Inflammatory macrophage treated with lipopolysaccharide for 1 hour (primary cell): ENCODE measurements around the gene PKNOX2.
A peak's percentile ranks its signal among the peaks of the same experiment; 100 is the strongest.

Experiments
- DNase-seq, 2 donors: peaks; one replicate each; pipeline ENCODE4 v3.0.0-alpha.2; 2020 to 2022

Gene PKNOX2

DNA sequence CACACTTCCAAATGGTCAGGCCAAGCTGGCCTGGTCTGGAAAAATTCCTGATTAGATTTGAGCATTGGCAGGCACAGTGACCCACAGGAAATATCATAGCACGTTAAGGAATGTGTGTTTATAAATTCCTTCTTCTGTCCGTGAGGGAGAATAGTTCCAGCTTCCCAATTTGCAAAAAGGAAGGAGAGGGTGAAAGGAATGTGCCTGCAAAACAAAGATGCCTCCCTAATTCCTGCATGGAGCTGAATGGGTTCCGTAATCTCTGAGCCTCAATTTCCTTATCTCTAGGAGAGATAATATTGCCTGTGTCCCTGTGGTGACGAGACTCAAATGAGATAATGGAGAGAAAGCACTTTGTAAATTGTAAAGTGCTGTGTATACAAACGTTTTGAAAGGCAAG lies 226.4 kb downstream of the PKNOX2 start:
- DNase-seq: no peak

DNA sequence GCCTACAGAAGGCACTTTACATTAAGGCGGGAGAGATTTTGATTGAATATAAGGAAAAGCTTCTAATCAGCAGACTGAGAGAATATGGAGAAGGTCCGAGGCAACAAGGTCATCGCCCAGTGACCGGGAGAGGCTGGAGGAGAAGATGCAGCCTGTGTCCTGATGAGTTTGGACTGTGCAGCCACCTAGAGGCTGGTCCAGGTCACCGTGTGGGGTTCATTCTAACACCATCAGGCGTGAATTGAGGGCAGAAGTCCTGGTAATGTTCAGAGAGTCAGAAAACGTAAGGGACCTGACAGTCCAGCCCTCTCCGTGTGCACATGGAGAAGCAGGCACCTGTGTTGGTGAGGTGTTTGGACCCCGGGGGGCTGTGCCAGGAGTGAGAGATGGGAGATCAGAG lies 228.8 kb downstream of the PKNOX2 start:
- no peak for DNase-seq

DNA sequence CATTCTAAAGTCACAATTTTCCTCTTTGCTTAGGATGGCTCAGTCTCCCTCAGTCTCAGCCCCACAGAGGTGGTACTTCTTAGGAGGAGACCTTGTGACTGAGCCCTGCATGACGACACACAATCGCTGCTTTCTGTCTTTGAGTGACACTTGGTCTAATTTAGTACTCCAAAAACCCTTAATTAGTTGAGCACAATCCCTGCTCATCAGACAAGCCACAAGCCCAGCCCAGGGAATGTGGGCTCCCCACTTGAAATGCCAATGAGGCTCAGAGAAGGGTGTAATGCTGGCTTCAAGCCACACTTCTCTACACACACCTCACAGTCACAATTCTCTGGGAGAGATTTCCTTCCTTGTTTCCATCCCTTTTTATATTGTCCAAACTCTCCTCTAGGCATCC lies 229.7 kb downstream of the PKNOX2 start:
- DNase-seq: no peak

DNA sequence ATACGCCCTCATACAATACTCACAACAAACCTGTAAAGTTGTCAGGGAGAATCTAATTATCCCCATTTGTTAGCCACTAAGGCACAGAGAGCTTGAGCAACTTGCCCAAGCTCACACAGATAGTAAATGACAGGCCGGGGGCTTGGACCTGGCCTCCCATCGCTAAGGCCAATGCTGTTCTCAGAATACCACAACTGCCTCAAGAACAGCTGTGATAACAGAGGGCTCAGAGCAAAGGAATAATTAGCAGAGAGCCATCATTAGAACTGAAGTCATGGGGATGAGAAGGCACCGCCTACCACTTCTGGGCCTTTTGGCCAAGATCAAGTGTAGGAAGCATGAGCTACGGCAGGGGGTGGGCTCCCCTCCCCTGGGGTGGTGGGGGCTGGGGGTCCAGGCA lies 232.9 kb downstream of the PKNOX2 start:
- no peak for DNase-seq

DNA sequence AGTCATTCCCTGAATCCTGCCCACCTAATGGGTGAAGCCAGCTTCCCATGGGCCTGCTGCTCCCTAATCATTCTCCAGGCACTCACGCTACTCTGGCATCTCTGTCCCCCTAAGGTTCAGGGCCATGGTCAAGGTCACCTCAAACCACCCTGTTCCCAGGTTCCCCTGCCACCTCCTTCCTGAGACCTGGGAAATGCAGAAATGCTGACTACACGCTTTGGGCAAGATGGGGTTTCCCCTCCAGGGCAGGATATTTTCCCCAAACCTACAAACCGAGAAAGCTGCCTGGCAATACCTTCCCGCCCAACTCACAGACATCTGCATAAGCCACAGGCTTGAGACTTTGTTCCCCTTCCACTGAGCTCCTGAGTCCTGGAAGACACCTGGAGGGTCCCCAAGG lies 233.9 kb downstream of the PKNOX2 start:
- DNase-seq: no peak

DNA sequence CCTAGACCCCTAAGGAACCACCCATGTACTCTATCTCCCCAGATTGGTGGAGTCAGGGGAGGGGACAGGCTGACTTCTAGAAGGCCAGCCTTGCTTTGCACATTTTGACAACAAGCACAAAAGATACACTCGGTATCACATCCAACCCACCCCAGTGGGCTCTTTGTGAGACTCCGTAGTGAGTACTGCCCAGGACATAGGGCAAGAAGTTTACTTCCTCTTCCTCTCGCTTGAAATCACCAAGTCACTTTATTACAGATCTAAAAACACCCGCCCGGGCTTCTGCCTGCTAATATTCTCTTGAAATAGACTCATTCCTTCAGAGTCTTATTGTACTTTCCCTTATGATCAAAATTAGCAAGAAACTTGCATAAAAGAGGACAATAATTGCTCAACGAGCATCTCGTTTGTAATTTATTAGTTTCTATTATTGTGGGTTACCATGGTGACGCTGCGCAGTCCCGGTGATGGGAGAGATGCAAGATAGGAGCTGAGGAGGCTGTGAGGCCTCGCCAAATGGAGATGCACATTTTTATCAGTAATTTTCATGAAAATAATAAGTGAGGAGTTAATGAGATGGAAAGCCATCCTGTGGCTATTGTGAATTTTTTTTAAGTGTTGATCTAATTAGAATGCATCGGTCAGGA lies 234.6 kb downstream of the PKNOX2 start:
- no peak for DNase-seq

DNA sequence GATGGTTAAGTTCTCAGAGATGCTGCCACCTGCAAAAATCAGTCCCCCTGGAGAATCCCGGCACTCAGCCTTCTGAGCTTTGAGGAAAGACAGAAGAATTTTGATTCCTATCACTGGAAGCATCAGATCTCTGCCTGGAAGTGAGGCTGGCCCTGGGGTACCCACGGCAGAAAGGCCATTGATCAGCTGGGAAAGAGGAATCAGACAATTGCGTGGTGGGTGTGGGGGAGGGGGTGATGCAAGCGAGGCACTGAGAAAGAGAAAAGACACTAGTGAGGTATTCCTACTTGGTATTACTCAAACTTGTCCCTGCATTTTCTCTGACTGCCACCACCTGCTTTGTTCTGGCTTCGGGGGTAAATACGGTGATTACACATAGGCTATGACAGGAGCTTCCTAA lies 235.4 kb downstream of the PKNOX2 start:
- no peak for DNase-seq

DNA sequence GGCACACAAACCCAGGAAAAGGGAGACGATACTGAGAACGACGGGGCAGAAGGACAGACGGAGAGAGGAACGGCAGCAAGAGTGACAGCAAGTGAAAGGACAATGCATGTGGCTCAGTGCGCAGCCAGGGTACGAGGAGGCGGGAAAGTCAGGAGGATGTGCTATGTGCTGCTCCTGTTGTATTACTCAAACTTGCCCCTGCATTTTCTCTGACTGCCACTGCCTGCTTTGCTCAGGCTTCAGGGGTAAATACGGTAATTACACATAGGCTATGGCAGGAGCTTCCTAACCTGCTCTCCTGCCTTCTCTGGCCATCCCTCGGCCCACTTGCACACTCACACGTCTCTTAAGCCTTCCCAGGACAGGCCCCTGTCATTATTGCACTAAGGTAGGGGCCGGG lies 236.7 kb downstream of the PKNOX2 start:
- no peak for DNase-seq

DNA sequence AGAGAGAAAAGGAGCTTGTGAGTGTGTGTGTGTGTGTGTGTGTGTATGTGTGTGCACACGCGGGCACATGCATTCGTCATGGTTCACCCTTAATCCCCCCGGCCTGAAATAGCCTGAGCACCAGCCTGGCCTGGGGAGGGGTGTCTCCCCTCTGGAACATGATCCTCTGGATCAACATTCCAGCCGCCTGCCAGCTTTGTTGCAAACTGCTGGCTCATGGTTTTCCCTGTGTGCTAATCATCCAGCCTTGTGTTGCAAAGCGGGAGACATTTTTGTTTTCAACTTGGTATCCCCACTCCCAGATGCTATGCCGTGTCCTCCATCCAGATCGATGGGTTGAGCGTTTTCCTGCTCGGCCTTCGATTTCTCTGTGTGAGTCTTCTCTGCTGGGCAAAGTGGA lies 237.2 kb downstream of the PKNOX2 start:
- DNase-seq: no peak

DNA sequence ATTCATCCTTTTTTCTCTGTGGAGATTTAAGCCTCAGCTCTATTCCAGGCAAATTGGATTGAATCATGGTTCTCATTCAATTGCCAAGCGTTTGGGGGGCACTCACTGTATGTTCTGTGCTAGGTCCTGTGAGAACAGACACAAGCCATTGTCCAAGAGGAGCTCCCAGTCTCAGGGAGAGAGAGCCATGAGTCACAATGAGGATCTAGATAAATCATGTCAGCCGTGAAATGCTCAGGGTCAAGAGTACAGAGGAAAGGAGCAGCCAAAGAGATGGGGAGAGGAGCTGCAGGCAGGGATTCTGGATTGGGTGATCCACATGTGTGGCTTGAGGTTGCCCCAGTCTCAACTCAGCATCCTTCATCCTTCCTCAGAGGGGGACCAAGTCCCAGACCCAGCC lies 237.9 kb downstream of the PKNOX2 start:
- DNase-seq: no peak

DNA sequence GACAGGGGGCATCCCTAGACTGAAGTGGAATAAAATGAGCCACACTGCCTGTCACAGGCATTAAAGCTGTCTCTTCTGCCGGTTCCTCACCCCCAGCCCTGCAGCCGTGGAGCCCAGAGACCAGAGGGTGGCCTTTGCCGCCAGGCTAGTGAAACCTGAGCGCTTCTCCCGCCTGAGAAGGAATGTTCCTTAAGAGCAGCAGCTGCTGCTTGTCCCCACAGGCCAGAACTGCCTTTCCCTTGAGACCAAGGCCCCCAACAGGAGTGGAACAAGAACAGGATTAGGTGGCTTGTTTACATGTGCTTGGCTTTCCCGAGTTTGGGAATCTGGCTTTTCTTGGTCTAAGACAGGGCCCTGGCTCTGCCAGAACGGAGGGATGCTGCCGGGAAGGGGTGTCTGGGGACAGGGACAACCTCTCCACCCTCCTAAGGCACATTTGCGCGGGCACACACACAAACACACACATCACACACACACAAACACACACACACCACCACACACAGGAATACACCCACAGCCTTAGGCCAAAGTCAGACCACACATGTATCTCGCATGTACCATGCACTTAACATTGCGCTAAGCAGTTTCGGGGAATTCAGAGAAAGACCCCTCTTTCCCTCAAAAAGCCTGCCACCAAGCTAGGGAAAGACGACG lies 239.7 kb downstream of the PKNOX2 start:
- DNase-seq: no peak

DNA sequence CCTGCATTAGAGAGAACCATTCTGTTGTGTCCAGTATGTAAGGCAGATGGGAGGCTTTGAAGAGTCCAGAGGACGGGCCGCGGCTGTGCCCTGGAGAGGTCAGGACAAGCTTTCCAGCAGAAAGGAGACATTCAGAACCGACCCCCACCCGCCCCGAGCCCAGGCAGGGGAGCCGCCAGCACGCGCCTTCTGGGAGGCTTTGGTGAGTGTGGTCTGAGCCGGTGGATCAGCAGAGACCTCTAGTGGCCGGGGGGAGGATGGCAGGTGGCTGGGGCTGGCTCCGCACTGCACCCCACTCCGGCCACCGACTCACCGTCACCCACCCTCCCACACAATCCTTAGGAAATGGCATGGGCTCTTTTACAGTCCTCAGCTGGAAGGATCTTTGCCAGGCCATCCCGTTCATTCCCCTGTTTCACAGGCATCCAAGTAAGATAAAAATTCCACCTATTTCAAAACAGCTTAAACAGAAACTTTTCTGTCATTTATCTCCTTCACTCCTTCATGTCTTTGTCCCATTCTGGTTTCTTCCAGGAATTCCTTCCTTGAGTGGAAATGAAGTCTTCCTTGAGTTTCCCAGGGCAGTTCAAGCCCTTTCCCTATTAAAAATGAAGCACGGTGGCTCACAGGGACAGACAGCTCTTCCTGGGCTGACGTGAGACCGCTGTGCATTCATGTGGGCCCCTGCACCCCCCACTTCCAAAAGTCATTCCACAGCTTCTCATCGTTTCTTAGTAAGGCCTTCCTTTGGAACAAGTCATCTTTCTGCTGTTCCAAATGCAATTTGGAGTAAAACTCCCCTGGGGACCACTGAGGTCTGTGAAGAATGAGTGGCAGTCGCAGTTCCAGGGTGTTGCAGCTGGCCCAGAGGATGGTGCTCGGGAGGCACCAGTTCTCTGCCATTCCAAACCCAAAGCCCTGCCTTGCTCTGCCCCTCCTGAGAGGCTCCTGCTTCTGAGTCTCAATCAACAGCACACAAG lies 240.6 kb downstream of the PKNOX2 start:
- DNase-seq: peak; percentile 25 to 70

DNA sequence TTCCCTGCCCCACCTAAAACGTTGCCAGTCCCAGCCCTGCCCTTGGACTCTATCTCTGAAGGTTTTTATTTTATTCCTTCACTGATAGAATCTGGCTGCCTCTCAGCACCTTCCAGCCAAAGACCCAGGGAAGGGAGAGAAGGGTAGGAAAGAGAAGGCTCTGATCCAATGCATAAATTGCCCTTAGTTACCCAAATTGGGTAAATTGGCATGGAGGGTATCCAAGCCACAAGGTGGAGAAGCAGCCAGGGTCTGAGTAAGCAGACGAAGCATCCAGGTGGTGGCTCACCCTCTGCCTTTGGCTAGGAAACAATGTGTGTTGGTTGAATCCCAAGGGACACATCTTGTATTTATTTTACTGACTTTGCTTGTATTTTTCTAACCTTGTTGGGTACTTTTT lies 242.5 kb downstream of the PKNOX2 start:
- no peak for DNase-seq

DNA sequence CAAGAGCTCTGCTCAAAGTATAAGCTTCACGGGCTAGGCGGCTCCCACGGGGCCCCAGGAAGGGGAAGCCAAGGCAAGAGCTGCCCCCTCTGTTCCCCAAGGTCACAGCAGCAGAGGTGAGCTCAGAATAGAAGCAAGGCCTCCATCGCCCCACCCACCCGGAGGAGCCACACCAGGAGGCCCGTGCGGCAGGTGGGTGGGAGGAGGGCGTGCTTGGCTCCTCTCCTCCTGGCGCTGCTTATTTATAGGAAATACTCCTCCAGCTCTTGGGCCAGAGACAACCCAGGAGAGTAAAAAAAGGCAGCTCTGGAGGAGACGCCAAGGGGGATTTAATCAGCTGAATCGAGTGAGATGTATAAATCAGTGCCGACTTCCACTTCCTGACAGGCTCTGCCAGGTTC lies 243.8 kb downstream of the PKNOX2 start:
- DNase-seq: no peak

DNA sequence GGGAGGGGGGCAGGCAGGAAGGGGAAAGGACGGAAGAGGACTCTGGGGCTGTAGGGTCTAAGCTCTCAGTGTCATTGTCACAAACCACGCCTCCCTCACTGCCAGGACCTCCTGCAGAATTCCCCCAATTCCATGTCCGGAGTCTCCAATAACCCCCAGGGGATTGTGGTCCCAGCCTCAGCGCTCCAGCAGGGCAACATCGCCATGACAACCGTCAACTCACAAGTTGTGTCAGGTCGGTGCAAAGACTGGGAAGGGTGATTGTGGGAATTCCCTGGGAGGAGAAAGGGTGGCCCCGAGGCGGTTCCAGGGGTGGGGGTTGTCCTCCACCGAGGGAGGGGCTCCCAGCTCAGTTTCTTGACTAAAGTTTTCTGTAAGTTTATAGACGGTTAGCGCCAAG lies 245.5 kb downstream of the PKNOX2 start:
- no peak for DNase-seq

DNA sequence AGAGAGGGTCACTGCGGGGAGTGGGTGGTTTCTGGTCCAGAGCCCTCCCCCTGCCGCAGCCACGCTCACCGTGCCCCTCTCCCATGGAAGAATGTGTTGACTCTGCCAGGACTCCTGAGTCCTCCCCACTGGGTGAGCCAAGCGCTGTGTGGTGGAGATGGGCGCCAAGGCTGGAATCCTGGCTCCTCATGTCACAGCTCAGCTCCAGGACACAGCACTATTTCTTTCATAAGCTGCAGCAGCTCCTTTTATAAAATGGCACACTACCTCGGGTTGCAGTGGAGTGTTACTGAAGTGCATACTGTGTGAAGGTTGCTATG lies 247.6 kb downstream of the PKNOX2 start:
- DNase-seq: no peak

DNA sequence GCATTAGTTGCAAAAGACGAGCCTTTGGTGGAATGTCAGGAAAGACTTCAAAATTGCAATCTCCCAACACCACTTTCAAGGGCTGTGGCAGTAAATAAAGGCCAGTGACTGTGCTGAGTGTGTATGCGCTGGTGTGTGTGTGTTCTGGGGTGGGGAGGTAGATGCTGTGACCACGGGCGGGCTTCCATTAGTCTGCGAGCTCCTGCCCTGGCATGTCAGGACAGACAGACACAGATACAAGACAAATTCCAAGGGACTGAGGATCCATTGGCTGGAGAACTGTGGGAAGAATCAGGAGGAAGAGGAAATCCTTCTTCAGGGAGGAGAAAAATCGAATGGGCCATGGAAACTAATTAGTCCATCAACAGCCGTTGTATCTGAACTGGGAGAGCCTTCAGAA lies 248.0 kb downstream of the PKNOX2 start:
- no peak for DNase-seq

DNA sequence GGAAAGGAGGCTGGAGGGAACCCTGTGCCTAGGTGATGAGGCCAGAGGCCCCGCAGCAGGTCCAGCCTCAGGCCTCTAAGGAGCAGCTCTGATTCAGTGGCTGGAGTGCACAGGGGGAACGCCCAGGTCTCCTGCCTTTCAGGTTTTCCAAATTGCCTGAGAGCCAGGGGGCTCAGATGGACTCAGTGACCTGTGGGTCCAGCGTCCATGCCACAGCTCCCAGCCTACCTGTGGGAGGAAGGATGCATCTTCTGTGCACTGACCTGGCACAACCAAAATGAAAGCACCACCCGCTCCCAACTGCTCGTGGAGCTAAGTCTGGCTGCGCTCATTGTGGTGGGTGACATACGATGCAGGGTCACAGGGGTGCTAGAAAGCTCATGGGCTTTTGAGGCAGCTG lies 248.7 kb downstream of the PKNOX2 start:
- DNase-seq: no peak

DNA sequence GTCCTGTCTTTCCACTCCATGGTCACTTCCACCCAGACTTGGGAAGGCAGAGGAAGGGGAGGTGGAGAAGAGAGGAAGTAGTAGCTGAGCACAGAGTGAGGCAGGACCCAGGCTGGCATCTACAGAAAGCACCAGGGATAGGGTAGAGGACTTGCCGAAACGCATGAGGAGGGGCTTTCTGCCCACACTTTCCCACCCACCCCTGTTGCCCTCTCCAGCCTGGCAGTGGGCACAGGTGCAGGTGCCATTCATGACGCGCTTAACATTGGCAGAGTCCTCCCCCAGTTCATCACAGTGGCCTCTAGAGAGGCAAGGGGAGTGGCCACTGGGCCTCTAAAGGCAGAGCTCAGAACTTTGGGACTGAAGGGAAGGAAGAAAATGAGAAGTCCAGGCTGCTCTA lies 249.6 kb downstream of the PKNOX2 start:
- no peak for DNase-seq

DNA sequence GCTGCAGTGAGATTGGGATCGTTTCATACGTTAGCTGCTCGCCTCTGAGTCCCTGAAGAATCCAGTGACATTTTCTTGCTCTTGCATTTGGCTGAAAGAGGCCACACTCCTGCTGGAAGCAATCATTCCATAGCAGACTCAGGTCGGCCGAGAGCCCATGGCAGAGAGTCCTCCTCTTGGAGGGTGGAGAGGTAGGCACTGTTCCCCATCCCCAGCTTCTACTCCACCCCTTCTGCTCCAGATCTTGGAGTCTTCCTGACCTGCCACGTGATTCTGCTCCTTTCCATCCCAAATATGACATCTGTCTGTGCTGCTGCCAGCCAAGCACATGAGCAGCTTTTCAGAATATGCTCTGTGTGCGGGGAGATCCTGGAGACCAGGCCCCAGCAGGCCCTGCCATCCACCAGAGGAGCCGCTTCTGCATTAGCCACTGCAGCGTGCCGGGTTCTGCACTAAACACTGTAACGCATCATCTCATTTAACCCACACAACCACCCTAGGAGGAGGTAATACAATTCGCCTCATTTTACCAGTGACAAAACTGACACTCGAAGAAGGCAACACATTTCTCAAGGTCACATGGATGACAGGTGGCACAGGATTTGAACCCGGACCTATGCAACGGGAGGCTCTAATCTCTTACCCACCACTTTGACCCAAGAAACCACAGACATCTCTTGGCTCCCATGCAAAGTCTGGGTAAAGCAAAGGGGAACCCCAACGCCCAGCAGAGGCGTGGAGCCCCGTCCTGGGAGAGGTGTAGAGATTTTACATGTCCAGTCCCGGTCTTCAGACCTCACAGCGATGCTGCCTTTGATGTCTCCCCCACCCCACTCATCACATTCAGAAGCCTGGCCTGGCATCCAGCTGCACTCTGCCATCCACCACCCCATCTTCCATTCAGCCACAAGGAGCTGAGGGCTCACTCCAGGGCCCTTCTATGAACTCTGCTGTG lies 252.7 kb downstream of the PKNOX2 start:
- no peak for DNase-seq

DNA sequence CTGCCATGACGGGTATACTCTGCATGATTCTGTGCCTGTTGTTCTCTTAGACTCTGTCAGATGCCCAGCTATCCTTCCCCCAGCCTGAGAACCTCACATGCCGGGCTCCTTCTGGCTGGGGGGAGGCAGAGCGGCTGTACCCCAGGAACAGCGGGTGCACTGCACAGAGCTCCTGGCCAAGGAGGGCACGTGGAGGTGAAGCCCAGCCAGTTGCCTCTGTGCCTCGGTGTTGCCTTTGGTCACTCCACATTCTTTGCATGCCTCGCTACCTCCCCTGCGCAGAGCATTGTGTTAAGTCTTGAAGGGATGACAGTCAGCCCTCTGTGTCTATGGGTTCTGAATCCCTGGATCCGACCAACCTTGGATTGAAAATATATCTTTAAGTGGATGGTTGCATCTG lies 253.8 kb downstream of the PKNOX2 start:
- DNase-seq: no peak

DNA sequence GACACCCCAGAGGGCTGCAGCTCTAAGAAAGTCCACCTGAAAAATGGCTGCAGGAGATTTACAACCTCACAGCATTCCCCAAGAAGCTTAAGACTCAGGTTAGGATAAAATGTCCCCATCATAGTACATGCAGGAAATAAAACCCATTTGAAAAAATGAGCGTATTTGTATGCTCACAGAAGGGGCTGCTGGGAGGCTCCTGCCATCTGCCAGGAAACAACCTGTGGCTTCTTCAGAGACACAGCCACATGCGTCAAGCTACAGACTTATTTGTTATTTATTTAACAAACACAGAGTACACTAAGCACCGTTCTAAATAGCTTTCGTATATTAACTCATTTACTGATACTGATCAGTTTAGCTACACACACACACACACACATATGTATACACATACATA lies 258.1 kb downstream of the PKNOX2 start:
- no peak for DNase-seq
